ENCODE data around the gene FUZ. TPM values are rescaled to one million over a fixed set of nuclear protein-coding genes. Genes with fewer than 3 reads are reported as not detected.
"Not testable (repeated sequence)": the region's sequence is repeated elsewhere in the genome, so short reads cannot be mapped to it uniquely, and the experiment has no call there.

Gene FUZ
- total RNA-seq, 2 donors from 2014 or later = 11.0 to 16.2 TPM

- DNase-seq (no peak), ATAC-seq (no peak)
- intact Hi-C loops (cut with DNase I) = no loop called here
Observed at GRCh38 chr19:49837425-49837824, 24.3 kb upstream of the FUZ start.

GRCh38 chr19:49837009-49837310 is 23.9 kb upstream of the FUZ start:
- intact Hi-C loops (cut with DNase I) = no loop called here
- DNase-seq = no peak
- ATAC-seq = no peak

- no peak for ATAC-seq
- no peak for DNase-seq
- intact Hi-C loops (cut with DNase I) = no loop called here
Observed at GRCh38 chr19:49836176-49837008, 23.3 kb upstream of the FUZ start.

- DNase-seq (no peak), ATAC-seq (no peak)
- intact Hi-C loops (cut with DNase I) = no loop called here
Observed at GRCh38 chr19:49835562-49835961, 22.5 kb upstream of the FUZ start.

- intact Hi-C loops (cut with DNase I) = no loop called here
- DNase-seq (no peak), ATAC-seq (no peak)
Observed at GRCh38 chr19:49833599-49833998, 20.5 kb upstream of the FUZ start.

GRCh38 chr19:49832556-49832955 is 19.5 kb upstream of the FUZ start:
- DNase-seq (no peak), ATAC-seq (no peak)
- intact Hi-C loops (cut with DNase I) = no loop called here

- DNase-seq (no peak), ATAC-seq (no peak)
- intact Hi-C loops (cut with DNase I) = no loop called here
Observed at GRCh38 chr19:49831592-49831991, 18.5 kb upstream of the FUZ start.

GRCh38 chr19:49830766-49831165 is 17.7 kb upstream of the FUZ start:
- intact Hi-C loops (cut with DNase I) = no loop called here
- no peak for ATAC-seq
- no peak for DNase-seq

GRCh38 chr19:49829721-49830120 is 16.6 kb upstream of the FUZ start:
- DNase-seq (no peak), ATAC-seq (no peak)
- intact Hi-C loops (cut with DNase I) = no loop called here

- DNase-seq (no peak), ATAC-seq (no peak)
- intact Hi-C loops (cut with DNase I) = no loop called here
Observed at GRCh38 chr19:49829200-49829599, 16.1 kb upstream of the FUZ start.

- no peak for DNase-seq
- ATAC-seq = no peak
- intact Hi-C loops (cut with DNase I) = no loop called here
Observed at GRCh38 chr19:49827034-49827433, 13.9 kb upstream of the FUZ start.

- ATAC-seq (no peak), DNase-seq (no peak)
- intact Hi-C loops (cut with DNase I) = no loop called here
Observed at GRCh38 chr19:49824662-49825061, 11.6 kb upstream of the FUZ start.

GRCh38 chr19:49823472-49823871 is 10.4 kb upstream of the FUZ start:
- intact Hi-C loops (cut with DNase I) = no loop called here
- no peak for DNase-seq
- ATAC-seq = no peak

- no peak for ATAC-seq
- intact Hi-C loops (cut with DNase I) = no loop called here
- DNase-seq = no peak
Observed at GRCh38 chr19:49820125-49820524, 7.0 kb upstream of the FUZ start.

GRCh38 chr19:49819452-49820115 is 6.5 kb upstream of the FUZ start:
- intact Hi-C loops (cut with DNase I) = loop anchor here (5.0 to 10.0 kb wide), 3 partner anchors 33 to 53 kb away; partner anchors contain the start of genes PNKP (in 1 of the 2) and PTOV1 (in 1 of the 2)
- ATAC-seq, DNase-seq: not testable (repeated sequence)

GRCh38 chr19:49818649-49819370 is 5.7 kb upstream of the FUZ start:
- DNase-seq (no peak), ATAC-seq (no peak)
- intact Hi-C loops (cut with DNase I) = loop anchor here (5.0 to 10.0 kb wide), 3 partner anchors 33 to 53 kb away; partner anchors contain the start of genes PNKP (in 1 of the 2) and PTOV1 (in 1 of the 2)

- DNase-seq (peak; percentile 89), ATAC-seq (peak; percentile 82 to 86)
- intact Hi-C loops (cut with DNase I) = loop anchor here (5.0 to 10.0 kb wide), 3 partner anchors 34 to 54 kb away; partner anchors contain the start of genes PNKP (in 1 of the 2) and PTOV1 (in 1 of the 2)
Observed at GRCh38 chr19:49817964-49818648, 5.0 kb upstream of the FUZ start, which contains the start of gene MED25. Gene MED25 (plus strand): TSS chr19:49818289. CDS start chr19:49818342, 53 bp downstream.

GRCh38 chr19:49816590-49816989 is 3.5 kb upstream of the FUZ start:
- DNase-seq (no peak), ATAC-seq (no peak)
- intact Hi-C loops (cut with DNase I) = loop anchor here (5.0 to 10.0 kb wide), 3 partner anchors 36 to 56 kb away; partner anchors contain the start of genes PNKP (in 1 of the 2) and PTOV1 (in 1 of the 2)

- intact Hi-C loops (cut with DNase I) = loop anchor here (5.0 to 10.0 kb wide), 2 partner anchors 51 to 132 kb away; partner anchors contain the start of gene PNKP (in 1 of the 2)
- ATAC-seq (no peak), DNase-seq (no peak)
Observed at GRCh38 chr19:49814010-49814409, 918 bp upstream of the FUZ start.

All from left cardiac atrium (tissue), 4 donors.